NAMALWA (cell line): ENCODE measurements around the gene CFAP299.

Experiments used
- DNase-seq: peaks from one replicate; pipeline ENCODE4 v3.0.0-alpha.2; 2015; ENCODE audit warnings: low spot score

CFAP299 gene

DNA sequence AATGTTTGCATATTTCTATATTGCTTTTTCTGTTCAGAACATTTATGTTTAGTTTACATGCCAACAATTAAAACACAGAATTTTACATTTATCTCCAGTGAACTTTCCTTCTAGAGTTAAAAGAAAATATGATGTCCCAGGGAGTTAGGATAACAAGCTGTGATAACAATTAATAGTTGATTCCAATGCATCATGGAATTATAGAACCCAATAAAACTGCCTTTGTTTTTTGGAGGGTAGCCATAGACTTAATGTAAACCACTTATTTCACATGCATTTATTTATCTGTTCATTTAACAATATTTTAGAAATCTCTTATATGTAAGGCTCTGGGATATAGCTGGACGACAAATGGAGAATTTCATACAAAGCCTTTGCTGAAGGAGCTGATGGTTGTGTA is 180.0 kb downstream of the CFAP299 start:
- no peak for DNase-seq

DNA sequence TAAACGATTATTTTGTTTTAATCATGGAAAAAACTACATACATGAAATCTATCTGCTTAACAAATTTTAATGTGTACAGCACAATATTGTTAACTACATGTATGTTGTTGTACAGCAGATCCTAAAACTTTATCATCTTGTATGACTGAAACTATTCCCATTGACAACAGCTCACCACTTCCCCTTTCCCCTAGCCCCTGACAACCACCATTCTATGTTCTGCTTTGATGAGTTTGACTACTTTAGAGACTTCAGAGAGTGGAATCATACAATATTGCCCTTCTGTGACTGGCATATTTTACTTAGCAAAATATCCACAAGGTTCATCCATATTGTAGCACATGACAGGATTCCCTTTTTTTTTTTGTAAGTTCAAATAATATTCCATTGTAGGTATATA is 185.9 kb downstream of the CFAP299 start:
- DNase-seq, result peak; percentile 47

DNA sequence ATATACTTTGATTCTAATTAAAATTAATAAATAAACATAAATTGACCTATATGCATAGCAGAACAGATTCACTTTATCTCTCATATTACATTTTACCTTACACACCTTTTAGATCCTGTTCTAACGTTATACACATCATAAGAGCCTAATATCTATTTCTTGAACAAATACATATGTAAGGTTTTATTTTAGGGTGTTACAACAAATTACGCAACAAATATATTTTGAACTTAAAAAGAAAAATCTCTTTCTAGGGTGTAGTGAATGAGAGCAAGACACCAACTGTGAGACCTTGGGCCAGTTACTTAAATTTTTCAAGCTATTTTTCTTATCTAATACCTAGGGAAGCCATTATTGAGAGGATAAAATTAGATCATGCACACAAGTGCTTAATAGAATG is 191.2 kb downstream of the CFAP299 start:
- no peak for DNase-seq

DNA sequence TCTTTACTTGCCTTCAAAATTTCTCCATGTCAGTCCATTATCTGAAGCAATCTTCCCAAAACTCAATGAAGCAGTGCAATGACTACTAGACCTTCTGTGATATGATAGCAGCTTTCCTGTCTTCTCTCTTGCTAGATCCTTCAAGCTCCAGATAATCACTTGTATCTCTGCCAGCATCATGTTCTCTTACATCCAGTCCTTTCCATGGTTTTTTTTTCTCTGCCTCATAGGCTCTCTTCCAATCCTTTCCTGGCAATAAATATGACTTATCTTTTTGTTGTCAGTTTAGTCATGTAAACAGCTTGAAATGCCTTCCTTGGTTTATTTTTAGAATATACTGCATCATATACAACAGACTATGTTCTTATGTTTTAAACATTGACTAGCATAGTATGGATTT is 193.5 kb downstream of the CFAP299 start:
- DNase-seq, result no peak

DNA sequence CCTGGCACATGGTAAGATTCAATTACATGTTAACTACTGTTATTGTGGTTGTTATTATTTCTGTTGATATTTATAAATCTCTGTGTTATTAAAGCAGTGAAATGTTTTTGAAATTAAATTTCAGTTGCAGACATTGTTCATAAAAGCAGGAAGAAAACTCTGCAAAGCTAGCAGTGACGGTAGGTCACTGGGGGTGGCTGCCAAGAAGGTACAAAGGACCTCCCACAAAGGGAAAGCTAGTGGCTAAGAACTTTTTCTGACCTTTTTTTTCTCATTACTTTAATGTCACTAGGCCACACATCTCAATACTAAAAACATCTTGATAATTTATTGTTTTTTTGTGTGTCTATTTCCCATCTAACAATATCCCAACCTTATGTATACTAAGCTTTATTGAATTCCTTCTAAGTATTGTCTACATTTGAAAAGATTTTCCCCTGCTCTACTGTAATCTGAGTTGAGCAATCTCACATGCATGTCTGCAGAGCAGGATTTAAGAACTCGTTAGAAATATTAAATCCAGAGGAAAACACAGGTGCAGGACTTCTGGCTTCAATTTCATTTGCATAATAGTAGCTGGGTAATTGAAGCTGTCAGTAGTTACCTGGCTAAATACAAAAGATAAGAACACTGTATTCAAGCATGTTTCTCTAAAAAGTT is 197.3 kb downstream of the CFAP299 start:
- peak; percentile 46 for DNase-seq

DNA sequence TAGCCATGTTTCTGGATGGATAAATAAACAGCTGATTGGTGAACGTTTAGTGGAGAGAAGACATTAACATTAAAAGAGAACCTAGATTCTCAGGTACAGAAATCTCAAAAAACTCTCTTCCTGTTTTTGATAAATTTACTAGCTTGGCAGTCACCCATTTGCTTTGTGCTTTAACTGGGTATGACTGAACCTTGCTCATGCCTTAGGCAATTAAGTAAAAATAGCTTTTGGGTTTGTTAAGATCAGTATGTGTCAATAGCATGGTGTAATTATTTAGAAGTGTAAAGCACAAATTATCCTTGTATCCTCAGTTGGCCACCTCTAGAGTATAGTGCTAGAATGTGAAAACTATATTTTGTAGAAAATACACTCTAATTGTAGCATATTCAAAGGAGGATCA is 200.0 kb downstream of the CFAP299 start:
- DNase-seq, result no peak

DNA sequence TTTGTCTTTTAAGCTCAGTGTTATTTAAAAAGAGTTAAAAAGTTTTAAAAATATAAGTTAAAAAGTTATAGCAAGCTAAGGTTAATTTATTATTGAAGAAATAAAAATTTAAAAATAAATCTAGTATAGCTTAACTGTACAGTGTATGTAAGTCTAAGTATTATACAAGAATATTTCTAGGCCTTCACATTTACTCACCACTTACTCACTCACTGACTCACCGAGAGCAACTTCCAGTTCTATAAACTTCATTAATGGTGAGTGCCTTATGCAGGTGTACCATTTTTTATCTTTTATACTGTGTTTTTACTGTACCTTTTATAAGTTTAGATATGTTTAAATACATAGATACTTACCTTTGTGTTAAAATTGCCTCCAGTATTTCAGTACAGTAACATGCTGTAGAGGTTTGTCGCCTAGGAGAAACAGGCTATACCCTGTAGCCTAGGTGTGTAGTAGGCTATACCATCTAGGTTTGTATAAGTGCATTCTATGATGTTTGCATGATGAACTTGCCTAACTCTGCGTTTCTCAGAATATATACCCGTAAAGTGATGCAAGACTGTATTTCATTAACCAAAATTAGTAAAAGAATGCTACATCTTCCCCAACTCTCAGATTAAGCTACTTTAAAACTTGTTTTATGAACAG is 202.9 kb downstream of the CFAP299 start:
- no peak for DNase-seq

DNA sequence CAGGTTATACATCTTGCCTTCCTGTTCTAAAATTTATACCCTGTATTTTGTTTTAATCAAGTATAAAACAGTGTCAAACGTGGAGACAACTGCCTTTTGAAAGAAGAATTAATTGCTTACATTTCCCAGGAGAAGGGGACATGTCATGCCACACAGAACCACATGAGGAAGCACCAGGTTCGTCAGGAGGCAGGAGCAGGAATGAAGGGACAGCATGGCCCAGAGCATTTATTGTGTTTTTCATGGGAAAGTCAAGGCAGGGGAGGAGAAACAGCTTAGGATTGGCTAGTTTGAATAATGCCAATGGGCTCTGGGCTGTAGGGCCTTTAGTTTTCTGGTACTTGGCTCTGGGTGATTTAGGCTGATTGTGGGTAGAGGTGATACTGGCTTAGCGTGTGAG is 203.7 kb downstream of the CFAP299 start:
- DNase-seq, result no peak

DNA sequence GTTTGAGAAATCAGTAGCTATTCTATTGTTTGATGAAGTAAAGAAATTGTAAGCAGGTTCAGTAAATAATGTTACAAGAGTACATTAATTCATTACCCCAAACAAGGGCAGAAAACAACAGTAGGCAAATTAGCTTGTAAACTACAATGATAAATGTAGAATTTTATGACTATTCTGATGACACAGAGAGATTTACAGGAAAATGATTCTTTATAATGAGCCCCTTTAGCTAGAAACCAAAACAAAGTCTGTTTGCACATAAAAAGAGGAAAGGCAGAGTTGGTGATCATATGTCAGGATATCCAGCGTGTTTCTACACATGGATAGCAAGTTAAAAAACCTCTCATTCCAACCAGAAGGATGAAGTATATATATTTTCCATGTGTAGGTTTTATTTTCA is 204.8 kb downstream of the CFAP299 start:
- no peak for DNase-seq

DNA sequence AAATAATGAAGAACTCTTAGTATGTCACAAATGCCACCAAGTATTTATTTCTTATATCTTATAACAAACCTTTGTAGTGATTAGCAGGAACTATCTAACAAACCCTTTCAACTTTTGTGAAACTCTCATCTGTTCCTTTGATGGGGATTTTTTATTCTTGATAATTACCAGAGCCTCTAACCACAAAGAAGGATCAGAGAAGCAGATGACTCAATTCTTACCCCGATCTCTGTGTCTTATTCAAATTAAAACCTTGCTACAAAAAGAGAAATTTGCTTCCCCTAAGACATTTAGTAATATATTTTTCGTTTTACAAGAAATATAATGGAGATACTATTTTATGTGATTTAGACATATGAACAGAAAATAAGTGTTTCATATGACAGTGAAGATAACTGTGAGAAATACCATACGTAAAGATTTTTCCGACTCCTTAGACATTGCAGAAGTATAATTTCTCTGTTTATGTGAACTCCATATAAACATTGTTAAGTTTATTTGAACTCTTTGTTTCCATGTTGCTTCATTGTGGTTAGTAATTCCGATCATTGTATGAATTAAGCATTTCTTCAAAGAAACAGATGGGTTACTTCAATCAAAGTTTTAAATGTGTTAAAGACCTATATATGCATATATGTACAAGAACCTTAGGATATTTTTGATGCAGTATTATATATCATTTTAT is 205.4 kb downstream of the CFAP299 start:
- peak; percentile 21 for DNase-seq

DNA sequence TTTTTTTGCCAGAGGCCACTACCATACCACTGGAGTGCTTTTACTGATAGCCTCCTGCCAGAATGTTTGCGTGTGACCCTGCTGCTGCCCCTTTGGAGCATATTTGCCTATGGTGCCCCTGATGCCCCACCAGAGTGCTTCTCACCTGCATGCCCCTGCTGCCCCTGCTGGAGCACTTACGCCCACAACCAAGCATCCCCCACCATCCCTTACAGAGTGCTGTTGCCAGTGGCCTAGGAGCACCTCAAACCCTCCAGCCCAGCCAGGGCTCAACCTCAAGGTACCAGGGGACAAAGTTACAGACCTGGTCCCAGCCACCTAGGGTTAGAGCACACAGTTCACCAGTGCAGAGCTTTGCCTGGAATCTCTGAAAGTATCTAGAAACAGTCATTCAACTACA is 207.2 kb downstream of the CFAP299 start:
- no peak for DNase-seq

DNA sequence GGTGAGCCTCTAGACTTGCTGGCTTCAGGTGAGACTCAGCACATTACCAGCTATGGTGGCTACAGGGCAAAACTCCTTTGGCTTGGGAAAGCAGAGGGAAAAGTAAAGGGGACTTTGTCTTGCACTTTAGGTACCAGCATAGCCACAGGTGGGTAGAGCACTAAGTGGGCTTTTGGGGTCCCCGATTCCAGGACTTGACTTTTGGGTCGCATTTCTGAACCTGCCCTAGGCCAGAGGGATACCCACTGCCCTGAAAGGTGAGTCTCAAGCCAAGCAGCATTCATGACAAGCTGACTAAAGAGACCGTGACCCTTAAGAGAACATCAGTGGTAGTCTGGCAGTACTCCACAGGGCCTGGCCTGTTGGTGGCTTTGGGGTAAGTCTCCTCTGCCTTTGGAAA is 224.8 kb downstream of the CFAP299 start:
- no peak for DNase-seq

DNA sequence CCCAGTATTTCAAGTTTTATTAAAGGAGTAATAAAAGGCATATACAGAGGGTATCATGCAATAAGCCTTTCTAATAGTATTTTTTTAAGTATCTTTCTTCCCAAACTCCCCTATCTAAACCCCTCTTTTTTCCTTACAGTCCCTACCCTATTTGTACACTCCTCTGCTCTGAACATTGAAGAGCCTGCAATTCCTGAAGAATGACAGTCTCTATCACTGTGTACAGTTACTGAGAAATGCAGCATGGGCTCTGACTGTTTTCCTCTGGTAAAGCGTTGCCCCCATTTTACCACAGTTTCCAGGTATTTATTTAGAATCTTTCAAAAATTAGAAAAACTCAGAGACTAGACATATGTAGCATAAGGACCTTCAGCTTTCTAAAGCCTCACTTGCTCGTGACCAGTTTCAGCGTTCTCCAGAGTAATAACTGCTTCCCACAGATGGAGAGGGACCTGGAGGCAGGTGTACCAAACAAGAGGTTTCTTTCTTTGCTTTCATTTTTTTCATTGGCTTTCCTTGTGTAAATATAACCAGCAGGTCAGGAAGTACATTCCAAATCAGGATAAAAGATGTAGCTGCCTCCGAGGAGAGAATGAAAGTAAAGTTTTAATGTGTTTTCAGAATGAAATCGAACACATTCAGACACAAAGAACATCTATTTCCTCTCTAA is 230.8 kb downstream of the CFAP299 start:
- DNase-seq, result no peak

DNA sequence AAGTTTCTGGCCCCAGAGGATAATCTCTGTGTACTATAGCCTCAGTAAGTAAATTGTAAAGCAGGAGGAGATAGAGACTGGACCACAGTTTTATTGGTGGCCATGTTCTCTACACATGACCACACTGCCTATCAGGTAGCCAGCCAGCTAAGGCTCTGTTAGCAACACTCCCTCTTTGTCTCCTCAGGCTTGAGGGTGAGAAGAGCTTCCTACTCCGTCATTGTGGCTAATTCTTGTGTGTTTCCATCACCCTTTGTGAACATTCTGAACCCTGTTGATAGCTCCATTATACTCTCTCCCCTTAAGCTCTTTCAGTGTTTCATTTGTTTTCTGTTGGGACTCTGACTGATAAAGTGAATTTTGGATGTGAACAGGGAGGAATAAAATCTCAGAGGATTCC is 233.4 kb downstream of the CFAP299 start:
- DNase-seq, result no peak

DNA sequence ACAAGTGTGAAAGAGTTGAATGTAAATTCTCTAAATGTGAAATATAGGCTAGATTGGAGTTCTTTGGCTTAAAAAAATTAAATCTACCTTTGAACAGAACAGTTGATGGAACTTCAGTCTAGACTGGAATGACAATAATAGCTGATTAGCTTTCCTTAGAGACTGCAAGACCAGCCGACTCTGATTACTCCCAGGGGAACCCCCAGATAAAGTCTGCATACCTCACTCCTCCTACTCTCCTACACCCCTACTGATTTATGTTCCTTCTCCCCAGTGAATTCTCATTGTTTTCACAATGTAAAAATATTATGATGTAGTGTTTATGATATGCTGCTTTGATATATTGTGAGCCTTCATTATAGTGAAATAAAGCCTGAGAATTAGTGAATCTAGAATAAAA is 241.3 kb downstream of the CFAP299 start:
- DNase-seq, result no peak

DNA sequence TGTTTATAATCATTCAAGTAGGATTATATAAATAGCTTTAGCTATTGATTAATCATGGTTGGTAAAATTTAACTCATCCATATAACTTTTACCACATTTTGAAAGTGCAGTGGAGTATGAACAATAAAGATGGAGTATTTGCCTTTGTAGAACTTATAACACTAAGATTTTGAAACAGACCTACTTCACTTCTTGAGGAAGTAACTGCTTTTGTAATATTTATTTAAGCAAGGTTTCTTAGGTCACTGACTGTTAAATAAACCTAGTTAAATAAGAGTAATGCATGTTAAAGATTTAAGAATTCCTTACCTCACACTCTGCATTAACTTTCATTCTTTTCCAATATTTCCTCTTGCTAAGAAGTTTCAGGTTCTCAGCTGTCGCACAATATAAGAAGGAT is 242.5 kb downstream of the CFAP299 start:
- no peak for DNase-seq

DNA sequence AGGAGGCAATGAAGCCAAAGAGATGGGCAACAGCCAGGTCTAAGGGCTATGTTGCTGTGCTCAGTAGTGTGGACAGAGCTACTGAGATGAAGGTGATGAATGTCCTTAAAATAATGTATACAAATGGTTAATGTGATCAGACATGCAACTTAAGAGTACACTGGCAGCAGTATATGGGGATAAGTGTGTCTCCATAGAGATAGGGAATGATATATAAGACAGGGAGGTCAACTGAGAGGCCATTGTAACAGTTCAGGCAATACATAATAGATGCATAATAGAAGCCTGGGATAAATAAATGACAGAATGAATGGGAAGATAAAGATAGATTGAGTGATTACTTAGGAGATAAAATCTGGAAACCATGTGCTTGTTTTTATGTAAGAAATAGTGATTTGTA is 250.0 kb downstream of the CFAP299 start:
- no peak for DNase-seq

DNA sequence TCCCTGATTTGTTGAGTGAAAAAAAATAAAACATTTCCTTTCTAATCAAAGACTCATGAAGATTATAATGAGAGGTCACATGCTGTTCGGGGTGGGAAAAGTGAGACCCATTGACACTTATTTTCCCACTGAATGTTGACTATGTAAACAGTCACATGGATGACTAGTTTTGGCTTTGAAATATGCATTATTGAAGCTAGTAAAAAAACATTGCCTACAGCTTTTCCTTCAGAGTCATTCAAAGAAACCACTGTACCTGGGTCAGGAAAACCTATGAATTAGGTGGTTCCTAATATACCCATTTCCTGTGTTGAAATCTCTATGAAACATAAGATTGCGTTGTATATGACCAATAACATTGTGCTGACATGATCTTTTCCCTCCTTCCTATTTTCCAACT is 251.2 kb downstream of the CFAP299 start:
- DNase-seq, result no peak

DNA sequence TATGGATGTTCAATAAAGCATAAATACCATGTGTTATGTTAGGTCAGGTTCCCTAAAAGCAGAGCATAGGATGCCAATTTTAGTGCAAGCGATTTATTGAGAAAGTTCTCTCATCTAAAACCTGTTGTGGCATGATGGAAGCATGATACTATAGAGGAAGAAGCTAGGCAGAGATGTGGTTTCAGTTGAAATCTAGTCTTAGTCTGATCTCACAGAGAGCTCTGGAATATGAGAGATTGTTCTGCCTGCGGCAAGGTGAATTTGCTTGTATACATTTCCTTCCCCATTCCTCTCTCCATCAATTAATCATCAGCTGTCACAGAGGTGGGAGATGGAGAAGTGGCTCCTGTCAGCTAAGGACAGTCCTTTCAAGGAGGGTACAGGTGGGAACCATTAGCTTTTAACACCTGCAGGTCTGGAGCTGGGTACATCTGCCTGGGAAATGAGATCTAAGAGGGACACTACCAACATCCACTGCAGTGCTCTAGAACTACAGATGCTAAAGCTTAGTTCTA is 252.4 kb downstream of the CFAP299 start:
- no peak for DNase-seq

DNA sequence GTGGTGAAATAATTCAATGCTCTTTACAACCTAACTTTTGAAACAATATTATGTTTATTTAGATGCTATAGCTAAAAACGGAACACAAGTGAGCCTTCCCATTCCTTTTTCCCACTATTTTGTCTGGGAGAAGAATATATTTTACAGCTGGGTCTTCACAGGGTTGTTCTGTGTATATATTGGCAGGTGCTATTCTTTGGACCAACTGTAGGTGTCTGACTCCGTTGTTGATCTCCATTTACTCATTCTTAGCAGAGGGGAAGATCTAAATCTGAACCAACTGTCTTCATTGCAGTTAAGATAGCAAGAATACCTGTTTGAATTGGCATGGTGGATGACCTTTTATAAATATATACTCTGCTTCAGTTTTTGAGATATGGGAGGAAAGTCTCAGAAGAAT is 257.4 kb downstream of the CFAP299 start:
- DNase-seq, result peak; percentile 55

DNA sequence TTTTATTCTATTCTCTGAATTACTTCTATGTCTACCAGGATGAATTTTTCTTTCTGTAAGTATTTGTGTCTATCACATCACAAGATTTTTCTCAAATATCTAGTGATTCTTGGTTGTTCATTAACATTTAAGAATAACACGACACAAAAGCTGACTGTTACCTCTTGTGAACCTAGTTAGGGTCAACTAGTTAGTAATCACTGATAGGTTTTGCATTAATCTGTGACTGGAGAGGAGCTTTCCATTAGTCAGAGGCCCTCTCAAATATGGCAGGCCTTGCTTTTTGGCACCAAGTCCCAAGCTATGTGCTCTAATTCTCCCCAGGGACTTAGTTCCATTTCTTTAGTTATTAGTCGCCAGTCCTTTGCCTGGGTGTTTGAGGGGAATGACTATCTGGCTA is 259.2 kb downstream of the CFAP299 start:
- no peak for DNase-seq

DNA sequence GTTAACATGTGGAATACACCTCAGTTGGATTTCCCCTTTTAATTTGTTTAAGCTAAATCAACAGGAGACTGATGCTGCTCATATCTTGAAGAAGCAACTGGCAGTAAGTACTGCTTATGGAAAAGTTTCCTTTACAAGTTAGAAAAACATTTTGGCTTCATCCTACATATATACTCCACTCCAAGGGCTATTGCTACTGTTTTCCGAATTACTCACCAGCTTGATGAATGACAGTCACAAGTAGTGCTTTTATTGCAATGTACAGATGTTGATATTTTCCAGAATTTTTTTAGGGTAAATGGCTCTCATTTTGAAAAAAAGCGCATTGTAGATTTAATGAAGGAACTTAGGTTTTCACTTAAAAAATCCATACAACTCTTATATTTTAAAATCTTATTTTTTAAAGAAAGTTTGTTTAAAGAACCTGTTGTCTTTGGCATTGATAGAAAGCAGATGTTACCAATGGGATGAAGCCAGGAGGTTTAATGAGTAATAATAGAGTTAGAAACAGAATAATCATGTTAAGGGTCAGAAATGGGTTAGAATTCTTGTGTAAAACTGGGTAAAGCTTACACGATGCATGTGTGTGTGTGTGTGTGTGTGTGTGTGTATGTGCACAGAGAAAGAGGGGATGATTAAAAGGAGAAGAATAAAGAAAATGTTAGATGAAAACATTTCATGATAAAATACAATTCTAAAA is 272.9 kb downstream of the CFAP299 start:
- DNase-seq, result no peak
